AG04450 (cell line): ENCODE results near the gene ZGPAT. TPM values are rescaled to one million over a fixed set of nuclear protein-coding genes. Genes with fewer than 3 reads are reported as not detected.

Source experiments
- CTCF ChIA-PET: fragments of 300-600, 350-600 bp; formaldehyde crosslinking; extraction: SDS; loops from one replicate; lab custom pipeline; 2022; ENCODE audit warnings: antibody characterized with exemption, inconsistent platforms; lab: Charles Lee
- POLR2A ChIA-PET: fragments of 350-600 bp; formaldehyde crosslinking; extraction: SDS; loops from one replicate; lab custom pipeline; 2021; ENCODE audit warnings: antibody characterized with exemption, inconsistent platforms; lab: Yijun Ruan, JAX
- DNase-seq: peaks from one replicate; pipeline ENCODE4 v3.0.0-alpha.2; 2011; ENCODE audit warnings: low read depth, low spot score
- H3K27ac ChIP-seq: one replicate; pipeline ENCODE4 v1.5.1; 2012; ENCODE audit warnings: low read depth, low read length, control low read depth
- H3K27me3 ChIP-seq: one replicate; pipeline ENCODE4 v1.6.0; 2012; ENCODE audit warnings: low read length; ENCODE audit not compliant: control insufficient read depth, insufficient read depth
- H3K4me3 ChIP-seq: 2 replicates; pipeline ENCODE4 v1.5.1; 2011; ENCODE audit warnings: mild to moderate bottlenecking, low read depth, low read length, control low read depth
- H3K9me3 ChIP-seq: 2 replicates; pipeline ENCODE4 v1.5.1; 2012; ENCODE audit warnings: low read length; ENCODE audit not compliant: control insufficient read depth, insufficient read depth
- polyA plus RNA-seq: library from polyadenylated mRNA; depleted of rRNA; stranded (reverse); fragments of >200 nt; gene quantifications from 2 replicates; pipeline ENCODE4 v1.2.3, GENCODE V29; 2011
- TF ChIP-seq, protein P1 (sequence below): IDR thresholded peaks from 2 replicates; pipeline ENCODE4 v1.5.1; 2011; ENCODE audit warnings: low read depth, low read length, control low read depth, inconsistent platforms

The ZGPAT gene
- polyA plus RNA-seq, 1 experiment: 8.7 TPM

DNA sequence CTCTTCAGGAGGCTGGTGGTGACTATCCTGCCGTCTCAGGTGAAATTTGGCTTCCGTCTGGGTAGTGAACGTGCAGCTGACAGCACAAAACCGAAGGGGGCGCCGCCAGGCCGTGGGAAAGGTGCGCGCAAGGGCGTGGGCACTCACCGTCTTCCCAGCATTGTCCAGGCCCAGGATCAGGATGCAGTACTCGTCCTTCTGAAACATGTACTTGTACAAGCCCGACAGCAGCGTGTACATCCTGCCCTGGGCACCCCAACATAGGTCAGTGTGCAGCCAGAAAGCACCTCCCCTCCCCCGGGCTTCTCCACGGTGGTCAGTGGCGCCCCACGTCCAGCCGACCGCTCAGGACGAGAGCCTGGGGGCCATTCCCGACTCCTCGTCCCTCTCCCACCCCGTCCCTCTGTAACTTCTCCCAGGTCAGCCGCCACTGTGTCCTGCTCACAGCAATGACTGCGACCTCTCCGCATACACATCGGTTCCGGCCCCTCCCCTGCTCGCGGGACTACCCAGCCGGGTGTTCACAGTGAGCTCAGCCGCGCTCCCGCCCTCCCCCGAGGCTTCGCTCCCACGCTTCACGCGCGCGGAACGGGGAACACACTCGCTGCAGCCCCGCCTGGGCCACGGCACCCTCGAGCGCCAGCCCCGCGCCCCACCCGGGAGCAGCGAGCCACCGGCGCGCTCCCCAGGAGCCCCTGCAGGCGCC, 834 bp upstream of the ZGPAT start:
- Histone ChIP-seq H3K27me3 (no peaks in the 10 kb centered on the region), H3K4me3 (peak overlapping the region; percentile 81), H3K9me3 (peaks cover 3% of the 10 kb centered on the region; the same call in 1 of the 2 replicates), H3K27ac (no peak overlapping the region)
- CTCF ChIA-PET: no interaction called here
- TF ChIP-seq, protein P1, sequence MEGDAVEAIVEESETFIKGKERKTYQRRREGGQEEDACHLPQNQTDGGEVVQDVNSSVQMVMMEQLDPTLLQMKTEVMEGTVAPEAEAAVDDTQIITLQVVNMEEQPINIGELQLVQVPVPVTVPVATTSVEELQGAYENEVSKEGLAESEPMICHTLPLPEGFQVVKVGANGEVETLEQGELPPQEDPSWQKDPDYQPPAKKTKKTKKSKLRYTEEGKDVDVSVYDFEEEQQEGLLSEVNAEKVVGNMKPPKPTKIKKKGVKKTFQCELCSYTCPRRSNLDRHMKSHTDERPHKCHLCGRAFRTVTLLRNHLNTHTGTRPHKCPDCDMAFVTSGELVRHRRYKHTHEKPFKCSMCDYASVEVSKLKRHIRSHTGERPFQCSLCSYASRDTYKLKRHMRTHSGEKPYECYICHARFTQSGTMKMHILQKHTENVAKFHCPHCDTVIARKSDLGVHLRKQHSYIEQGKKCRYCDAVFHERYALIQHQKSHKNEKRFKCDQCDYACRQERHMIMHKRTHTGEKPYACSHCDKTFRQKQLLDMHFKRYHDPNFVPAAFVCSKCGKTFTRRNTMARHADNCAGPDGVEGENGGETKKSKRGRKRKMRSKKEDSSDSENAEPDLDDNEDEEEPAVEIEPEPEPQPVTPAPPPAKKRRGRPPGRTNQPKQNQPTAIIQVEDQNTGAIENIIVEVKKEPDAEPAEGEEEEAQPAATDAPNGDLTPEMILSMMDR: peak; percentile 30
- no peak for DNase-seq
- POLR2A ChIA-PET: interaction anchor here (0.5 to 2.3 kb wide), 7 partner anchors 9 to 250 kb away, joined by 3 to 15 read pairs (median 5); partner anchors contain the start of genes RTEL1, TPD52L2 and UCKL1

DNA sequence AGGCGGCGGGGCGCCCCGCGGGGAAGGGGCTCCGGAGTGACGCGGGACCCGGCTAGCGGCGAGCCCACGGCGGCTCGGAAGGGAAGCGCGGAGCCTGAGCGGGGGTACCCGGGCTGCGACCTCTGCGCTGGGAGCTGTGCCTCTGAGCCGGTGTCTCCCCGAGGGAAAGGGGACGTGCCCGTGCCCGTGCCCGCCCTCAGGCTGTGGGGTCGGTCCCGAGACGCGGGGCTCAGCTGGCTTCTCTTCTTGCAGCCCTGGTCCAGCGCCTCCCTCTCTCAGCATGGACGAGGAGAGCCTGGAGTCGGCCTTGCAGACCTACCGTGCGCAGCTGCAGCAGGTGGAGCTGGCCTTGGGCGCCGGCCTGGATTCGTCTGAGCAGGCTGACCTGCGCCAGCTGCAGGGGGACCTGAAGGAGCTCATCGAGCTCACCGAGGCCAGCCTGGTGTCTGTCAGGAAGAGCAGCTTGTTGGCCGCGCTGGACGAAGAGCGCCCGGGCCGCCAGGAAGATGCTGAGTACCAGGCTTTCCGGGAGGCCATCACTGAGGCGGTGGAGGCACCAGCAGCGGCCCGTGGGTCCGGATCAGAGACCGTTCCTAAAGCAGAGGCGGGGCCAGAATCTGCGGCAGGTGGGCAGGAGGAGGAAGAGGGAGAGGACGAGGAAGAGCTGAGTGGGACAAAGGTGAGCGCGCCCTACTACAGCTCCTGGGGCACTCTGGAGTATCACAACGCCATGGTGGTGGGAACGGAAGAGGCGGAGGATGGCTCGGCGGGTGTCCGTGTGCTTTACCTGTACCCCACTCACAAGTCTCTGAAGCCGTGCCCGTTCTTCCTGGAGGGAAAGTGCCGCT, 686 bp downstream of the ZGPAT start:
- ChIA-PET CTCF (interaction anchor here (0.5 kb wide), 1 partner anchor 15 kb away, joined by 3 read pairs; no protein-coding TSS in a partner anchor), POLR2A (interaction anchor here (0.6 to 2.3 kb wide), 8 partner anchors 10 to 249 kb away, joined by 3 to 15 read pairs (median 4); partner anchors contain the start of genes LIME1, RTEL1 and TPD52L2)
- TF ChIP-seq, protein P1: no peak
- Histone ChIP-seq H3K27me3 (no peaks in the 10 kb centered on the region), H3K27ac (no peak overlapping the region), H3K9me3 (peaks cover 3% of the 10 kb centered on the region; the same call in 1 of the 2 replicates), H3K4me3 (peak overlapping the region; percentile 81)
- DNase-seq: no peak

DNA sequence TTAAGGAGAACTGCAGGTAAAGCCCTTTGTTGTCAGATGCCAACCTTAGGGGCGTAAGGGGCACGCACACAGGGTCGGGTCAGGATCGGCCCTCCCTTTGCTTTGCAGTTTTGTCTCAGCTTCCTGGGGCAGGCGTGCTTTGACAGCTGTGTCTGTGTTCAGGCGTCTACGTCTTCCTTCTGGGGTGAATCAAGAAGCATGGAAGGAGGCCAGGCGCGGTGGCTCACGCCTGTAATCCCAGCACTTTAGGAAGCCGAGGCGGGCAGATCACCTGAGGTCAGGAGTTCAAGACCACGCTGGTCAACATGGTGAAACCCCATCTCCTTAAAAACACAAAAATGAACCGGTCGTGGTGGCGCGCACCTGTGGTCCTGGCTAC, 1.3 kb downstream of the ZGPAT start:
- no peaks in the 10 kb centered on the region for H3K27me3 ChIP-seq
- POLR2A ChIA-PET: interaction anchor here (2.3 kb wide), 1 partner anchor 51 kb away, joined by 9 read pairs; the partner anchor contains the start of gene RTEL1
- TF ChIP-seq, protein P1: no peak
- H3K27ac ChIP-seq: no peak overlapping the region
- H3K4me3 ChIP-seq: peak overlapping the region; percentile 81
- peaks cover 5% of the 10 kb centered on the region for H3K9me3 ChIP-seq
- no peak for DNase-seq
- CTCF ChIA-PET: no interaction called here

DNA sequence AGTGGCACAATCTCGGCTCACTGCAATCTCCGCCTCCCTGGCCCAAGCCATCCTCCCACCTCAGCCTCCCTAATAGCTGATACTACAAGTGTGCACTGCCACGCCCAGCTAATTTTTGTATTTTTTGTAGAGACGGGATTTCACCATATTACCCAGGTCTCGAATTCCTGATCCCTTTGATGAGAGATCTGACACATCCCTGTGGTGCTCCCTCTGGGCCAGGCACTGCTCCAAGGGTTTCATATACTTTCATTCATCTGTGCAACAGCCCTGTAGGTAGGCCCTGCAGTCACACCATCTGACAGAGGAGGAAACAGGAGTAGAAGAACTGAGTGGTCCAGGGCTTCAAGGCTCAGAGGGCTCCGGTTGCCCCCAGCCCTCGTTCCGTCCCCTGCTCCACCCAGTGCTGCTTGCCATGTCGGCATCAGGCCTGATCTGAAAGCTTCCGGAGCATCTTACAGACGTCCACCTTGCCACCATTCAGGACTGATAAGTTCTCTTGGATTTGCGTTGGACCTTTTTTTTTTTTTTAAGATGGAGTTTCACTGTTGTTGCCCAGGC, 3.3 kb downstream of the ZGPAT start:
- CTCF ChIA-PET: no interaction called here
- Histone ChIP-seq H3K4me3 (no peak overlapping the region), H3K9me3 (peaks cover 18% of the 10 kb centered on the region), H3K27me3 (no peaks in the 10 kb centered on the region), H3K27ac (no peak overlapping the region)
- TF ChIP-seq, protein P1: no peak
- DNase-seq: no peak
- POLR2A ChIA-PET: interaction anchor here (0.7 kb wide), 1 partner anchor 17 kb away, joined by 4 read pairs; no protein-coding TSS in a partner anchor
